ENCODE data around the gene RTKN2.

Gene RTKN2

DNA sequence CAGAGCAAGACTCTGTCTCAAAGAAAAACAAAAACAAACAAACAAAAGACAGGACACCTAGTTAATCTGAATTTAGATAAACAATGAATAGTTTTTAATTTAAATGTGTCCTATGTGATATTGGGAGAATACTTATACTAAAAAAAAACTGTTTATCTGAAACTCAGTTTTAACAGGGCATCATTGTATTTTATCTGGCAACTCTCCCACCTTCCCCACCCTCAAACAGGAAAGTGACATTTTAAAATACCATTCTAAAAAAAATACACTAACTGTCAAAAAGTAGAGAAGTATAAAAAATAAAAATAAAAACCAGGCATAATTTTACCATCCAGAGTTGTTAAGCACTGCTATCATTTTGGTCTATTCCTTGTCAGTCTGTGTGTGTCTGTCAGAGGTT, 119.0 kb downstream of the RTKN2 start:
- no peaks in the 10 kb centered on the region for H3K9me3 ChIP-seq (ENCODE audit: insufficient read depth, low read length)
- no peak overlapping the region for H3K4me2 ChIP-seq (ENCODE audit: low read length)
- no peak overlapping the region for H3K4me3 ChIP-seq (ENCODE audit: low read length)
- no peaks in the 10 kb centered on the region for H4K20me1 ChIP-seq (ENCODE audit: insufficient read depth, low read length)
- no peaks in the 10 kb centered on the region for H3K79me2 ChIP-seq (ENCODE audit: low read length)
- H2AFZ ChIP-seq (ENCODE audit: low read depth, low read length) = no peak overlapping the region
- H3K4me1 ChIP-seq (ENCODE audit: low read length) = no peaks in the 10 kb centered on the region
- H3K9ac ChIP-seq (ENCODE audit: low read length) = no peak overlapping the region
- H3K27me3 ChIP-seq (ENCODE audit: low read depth, low read length) = no peaks in the 10 kb centered on the region
- no peak overlapping the region for H3K27ac ChIP-seq (ENCODE audit: low read length)
- no peaks in the 10 kb centered on the region for H3K36me3 ChIP-seq (replicated peaks; ENCODE audit: low read depth, low read length)
- TF ChIP-seq CTCF (IDR thresholded peaks at IDR 0.05; ENCODE audit: low read depth, low read length) = no peak
- TF ChIP-seq EZH2phosphoT487 (IDR thresholded peaks at IDR 0.05; ENCODE audit: low read depth) = no peak

DNA sequence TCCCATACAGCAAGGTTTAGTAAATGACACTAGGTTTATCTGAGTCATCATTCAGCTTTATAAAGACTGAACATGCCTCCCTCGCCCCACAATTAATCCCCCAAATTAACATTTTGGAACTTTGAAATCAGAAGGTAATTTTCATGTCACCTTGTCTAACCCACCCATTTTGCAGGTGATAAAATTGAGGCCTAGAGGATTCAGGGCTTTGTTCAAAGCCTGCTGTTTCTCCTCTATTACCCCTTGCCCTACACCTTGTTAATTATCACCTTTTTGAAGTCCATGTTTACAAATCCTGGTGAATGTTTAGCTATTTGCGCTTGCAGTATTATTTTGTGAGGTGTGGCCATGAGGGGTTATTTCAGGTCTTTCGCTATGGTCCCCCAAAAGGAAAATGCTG, 120.5 kb downstream of the RTKN2 start:
- no peaks in the 10 kb centered on the region for H3K4me1 ChIP-seq (ENCODE audit: low read length)
- no peak overlapping the region for H3K27ac ChIP-seq (ENCODE audit: low read length)
- no peaks in the 10 kb centered on the region for H4K20me1 ChIP-seq (ENCODE audit: insufficient read depth, low read length)
- H3K27me3 ChIP-seq (ENCODE audit: low read depth, low read length) = no peaks in the 10 kb centered on the region
- no peaks in the 10 kb centered on the region for H3K9me3 ChIP-seq (ENCODE audit: insufficient read depth, low read length)
- no peak overlapping the region for H2AFZ ChIP-seq (ENCODE audit: low read depth, low read length)
- no peaks in the 10 kb centered on the region for H3K79me2 ChIP-seq (ENCODE audit: low read length)
- no peak for TF ChIP-seq EZH2phosphoT487 (IDR thresholded peaks at IDR 0.05; ENCODE audit: low read depth)
- no peak for TF ChIP-seq CTCF (IDR thresholded peaks at IDR 0.05; ENCODE audit: low read depth, low read length)
- no peak overlapping the region for H3K4me2 ChIP-seq (ENCODE audit: low read length)
- H3K9ac ChIP-seq (ENCODE audit: low read length) = no peak overlapping the region
- H3K4me3 ChIP-seq (ENCODE audit: low read length) = no peak overlapping the region
- H3K36me3 ChIP-seq (replicated peaks; ENCODE audit: low read depth, low read length) = no peaks in the 10 kb centered on the region

- H3K9me3 ChIP-seq (ENCODE audit: insufficient read depth, low read length) = no peaks in the 10 kb centered on the region
- TF ChIP-seq EZH2phosphoT487 (IDR thresholded peaks at IDR 0.05; ENCODE audit: low read depth) (no peak), CTCF (IDR thresholded peaks at IDR 0.05; ENCODE audit: low read depth, low read length) (no peak)
- no peaks in the 10 kb centered on the region for H3K4me1 ChIP-seq (ENCODE audit: low read length)
- H3K9ac ChIP-seq (ENCODE audit: low read length) = no peak overlapping the region
- no peak overlapping the region for H3K27ac ChIP-seq (ENCODE audit: low read length)
- H3K27me3 ChIP-seq (ENCODE audit: low read depth, low read length) = no peaks in the 10 kb centered on the region
- H3K4me2 ChIP-seq (ENCODE audit: low read length) = no peak overlapping the region
- H3K79me2 ChIP-seq (ENCODE audit: low read length) = no peaks in the 10 kb centered on the region
- H3K4me3 ChIP-seq (ENCODE audit: low read length) = no peak overlapping the region
- H2AFZ ChIP-seq (ENCODE audit: low read depth, low read length) = no peak overlapping the region
- no peaks in the 10 kb centered on the region for H3K36me3 ChIP-seq (replicated peaks; ENCODE audit: low read depth, low read length)
- no peaks in the 10 kb centered on the region for H4K20me1 ChIP-seq (ENCODE audit: insufficient read depth, low read length)
Measured at GRCh38 chr10:62147425-62147824, 121.2 kb downstream of the RTKN2 start.

DNA sequence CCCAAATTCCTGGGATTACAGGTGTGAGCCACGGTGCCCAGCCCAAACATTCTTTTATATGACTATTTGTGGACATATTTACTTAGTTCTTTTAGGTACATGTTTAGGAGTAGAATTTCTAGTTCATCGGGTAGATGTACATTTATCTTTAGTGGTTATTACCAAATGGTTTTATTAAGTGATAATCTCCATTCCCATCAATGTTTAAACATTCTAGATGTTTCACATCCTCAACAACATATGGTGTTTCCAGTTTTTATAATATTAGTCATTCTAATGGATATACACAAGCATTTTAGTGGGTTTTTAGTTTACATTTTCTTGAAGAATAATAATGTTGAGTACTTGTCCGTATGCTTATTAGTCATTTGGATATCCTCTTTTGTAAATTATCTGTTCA, 131.7 kb downstream of the RTKN2 start:
- peaks cover 9% of the 10 kb centered on the region for H3K4me1 ChIP-seq (ENCODE audit: low read length)

More for the DNA sequence above, 131.7 kb downstream of the RTKN2 start:
- Histone ChIP-seq H3K4me3 (ENCODE audit: low read length) (no peak overlapping the region), H3K4me2 (ENCODE audit: low read length) (no peak overlapping the region), H3K27ac (ENCODE audit: low read length) (no peak overlapping the region), H3K79me2 (ENCODE audit: low read length) (no peaks in the 10 kb centered on the region), H3K9ac (ENCODE audit: low read length) (no peak overlapping the region), H3K9me3 (ENCODE audit: insufficient read depth, low read length) (no peaks in the 10 kb centered on the region; the same call in 1 of the 2 replicates), H3K36me3 (replicated peaks; ENCODE audit: low read depth, low read length) (no peaks in the 10 kb centered on the region), H2AFZ (ENCODE audit: low read depth, low read length) (no peak overlapping the region), H3K27me3 (ENCODE audit: low read depth, low read length) (no peaks in the 10 kb centered on the region), H4K20me1 (ENCODE audit: insufficient read depth, low read length) (no peaks in the 10 kb centered on the region)
- TF ChIP-seq EZH2phosphoT487 (IDR thresholded peaks at IDR 0.05; ENCODE audit: low read depth) (no peak), CTCF (IDR thresholded peaks at IDR 0.05; ENCODE audit: low read depth, low read length) (no peak)
